ENCODE data around the gene CDKAL1.
"Not testable (repeated sequence)": the region's sequence is repeated elsewhere in the genome, so short reads cannot be mapped to it uniquely, and the experiment has no call there.

CDKAL1 gene

GRCh38 chr6:21213492-21213891 lies 679.2 kb downstream of the CDKAL1 start:
- no peak for DNase-seq (ENCODE audit: low spot score)

DNA sequence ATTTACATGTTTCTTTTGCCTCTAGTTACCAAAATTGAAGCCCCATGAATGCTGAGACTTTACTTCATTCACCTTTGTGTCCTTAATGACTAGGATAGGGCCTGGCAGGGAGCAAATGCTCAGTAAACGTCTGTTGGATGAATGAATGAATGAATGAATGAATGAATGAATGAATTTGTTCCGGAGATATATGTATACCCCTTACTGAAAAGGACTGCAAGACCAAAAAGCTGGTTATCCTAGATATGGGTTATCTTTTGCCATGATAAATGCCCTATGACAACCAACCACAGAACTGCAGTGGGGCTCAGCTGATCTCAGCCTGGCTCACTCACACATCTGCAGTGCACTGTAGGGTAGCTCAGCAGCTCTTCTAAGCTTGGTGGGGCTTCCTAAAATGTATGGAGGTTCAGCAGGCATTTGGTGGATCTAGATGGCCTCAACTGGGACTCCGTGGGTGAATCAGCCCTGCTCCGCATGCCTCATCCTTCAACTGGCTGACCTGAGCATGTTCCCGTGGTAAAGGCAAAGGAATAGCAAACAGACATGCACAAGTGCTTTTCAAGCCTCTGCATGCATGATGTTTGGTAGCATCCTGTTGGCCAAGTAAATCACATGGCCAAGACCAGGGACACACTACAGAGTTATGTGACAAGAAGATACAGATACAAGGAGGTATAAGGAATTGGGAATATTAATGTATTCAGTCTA lies 680.6 kb downstream of the CDKAL1 start:
- DNase-seq (ENCODE audit: low spot score) = no peak

DNA sequence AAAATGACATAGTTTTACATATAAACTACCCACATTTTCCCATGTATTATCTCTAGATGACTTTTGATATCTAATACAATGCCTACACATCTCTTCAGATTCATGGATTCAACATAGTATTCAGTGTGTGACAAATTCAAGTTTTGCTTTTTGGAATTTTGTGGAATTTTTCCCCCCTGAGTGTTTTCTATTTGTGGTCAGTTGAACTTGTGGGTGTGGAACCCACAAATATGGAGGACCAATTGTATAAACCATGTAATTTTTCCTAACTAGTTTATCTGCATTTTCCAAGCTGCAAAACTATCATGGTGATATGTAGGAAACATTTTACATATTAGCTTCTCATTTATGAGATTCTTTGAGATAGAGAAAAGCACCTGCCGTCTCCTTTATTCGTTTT lies 685.0 kb downstream of the CDKAL1 start:
- no peak for DNase-seq (ENCODE audit: low spot score)

DNA sequence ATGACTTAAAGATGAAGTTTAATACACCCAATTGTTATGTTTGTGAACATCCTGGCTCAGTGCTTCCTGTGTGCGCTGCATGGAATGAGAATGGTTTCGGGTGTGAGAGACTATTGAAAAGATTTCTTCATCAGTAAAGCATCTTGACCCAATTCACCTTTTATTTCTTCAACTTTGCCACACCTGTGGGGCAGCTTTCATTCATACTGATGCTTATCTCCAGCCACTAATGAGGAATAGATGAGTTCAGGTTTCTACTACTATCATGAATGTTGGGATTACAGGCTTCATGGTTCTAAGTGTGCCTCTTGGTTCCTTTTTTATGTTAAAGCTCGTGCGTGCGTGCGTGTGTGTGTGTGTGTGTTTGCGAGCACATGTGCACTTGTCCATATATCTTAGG lies 685.6 kb downstream of the CDKAL1 start:
- no peak for DNase-seq (ENCODE audit: low spot score)

DNA sequence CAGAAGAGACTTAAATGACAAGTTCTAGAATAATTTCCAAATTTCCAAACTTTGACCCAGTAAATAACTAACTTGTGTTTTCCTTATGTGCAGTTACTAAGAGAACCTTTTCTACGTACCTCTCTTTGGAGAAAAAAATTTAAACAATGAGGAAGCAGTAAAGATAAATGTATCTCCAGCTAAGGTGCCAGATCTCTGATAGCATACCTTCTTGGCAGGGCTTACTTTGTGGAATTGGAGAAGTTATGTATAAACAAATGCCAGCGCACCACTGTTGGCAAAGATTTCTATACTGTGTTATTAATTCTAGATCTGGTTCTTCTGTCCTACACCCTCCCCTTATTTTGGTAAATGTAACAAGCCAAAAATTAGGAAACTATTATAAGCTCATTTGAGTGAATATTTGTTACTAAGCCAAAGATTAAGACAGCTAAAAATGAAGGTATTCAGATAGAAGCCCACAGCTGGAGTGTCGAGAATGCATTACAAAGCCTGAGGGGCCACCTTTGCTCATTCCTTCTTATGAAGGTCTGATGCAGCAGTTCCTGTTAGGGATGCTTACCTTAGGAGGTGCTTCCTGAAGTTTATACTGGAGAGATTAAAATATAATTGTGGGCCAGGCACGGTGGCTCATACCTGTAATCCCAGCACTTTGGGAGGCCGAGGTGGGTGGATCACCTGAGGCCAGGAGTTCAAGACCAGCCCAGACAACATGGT lies 686.2 kb downstream of the CDKAL1 start:
- DNase-seq (ENCODE audit: low spot score) = no peak

DNA sequence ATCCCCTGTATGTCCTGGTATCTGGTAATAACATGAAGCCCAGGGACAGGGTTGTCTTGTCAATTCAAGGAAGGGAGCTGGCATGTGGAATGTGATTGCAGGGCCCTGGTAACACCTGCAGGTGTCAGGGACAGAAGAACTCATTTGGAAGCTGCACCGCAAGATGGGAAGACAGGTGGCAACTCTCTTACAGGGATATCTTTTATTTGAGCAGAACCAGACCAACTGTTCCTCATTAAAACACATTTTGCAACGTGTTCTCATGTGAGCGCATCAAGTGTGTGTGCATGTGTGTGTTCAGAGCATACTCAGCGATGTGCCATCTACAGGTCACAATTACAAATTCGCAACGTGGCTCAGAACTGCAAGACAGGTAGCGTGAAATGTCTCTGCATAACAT lies 688.4 kb downstream of the CDKAL1 start:
- DNase-seq (ENCODE audit: low spot score) = no peak

- no peak for DNase-seq (ENCODE audit: low spot score)
Observed at GRCh38 chr6:21225912-21226311, 691.7 kb downstream of the CDKAL1 start.

DNA sequence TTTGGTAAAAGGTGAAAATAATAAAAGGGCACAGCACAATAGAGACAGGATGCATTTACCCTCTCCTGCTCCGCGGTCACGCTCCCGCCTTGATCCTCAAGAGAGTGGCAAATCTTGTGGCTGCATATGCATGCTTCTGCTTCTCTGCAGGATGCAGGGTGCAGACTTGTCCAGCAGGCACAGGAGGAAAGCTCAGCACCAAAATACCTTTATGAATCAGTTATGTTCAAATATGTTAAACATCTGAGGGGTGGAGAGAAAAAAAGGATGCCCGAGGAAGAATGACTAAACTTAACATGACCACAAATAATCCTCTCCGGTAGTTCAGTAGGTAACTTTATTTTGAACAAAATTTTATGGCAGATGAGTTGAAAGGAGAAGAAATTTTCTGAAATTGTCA lies 693.2 kb downstream of the CDKAL1 start:
- no peak for DNase-seq (ENCODE audit: low spot score)

- DNase-seq (ENCODE audit: low spot score) = no peak
Observed at GRCh38 chr6:21228411-21228810, 694.2 kb downstream of the CDKAL1 start.

- no peak for DNase-seq (ENCODE audit: low spot score)
Observed at GRCh38 chr6:21228876-21229460, 694.7 kb downstream of the CDKAL1 start.

DNA sequence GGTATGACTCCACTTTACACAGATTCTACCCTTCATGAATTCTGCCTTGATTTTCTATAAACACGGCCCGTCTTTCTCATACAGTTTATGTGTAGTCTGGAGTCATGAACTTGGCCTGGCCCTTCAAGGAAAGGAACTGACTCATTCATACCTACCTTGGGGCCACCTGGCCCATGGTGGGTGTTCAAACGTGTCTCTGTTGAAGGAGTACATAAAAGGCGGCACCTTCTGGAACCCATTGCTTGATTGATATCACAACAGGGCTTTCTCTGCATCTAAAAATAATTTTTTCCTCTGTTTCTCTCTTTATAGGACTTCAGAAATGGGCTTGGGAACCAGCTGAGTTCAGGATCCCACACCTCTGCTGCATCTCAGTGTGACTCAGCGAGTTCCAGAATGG lies 696.3 kb downstream of the CDKAL1 start:
- no peak for DNase-seq (ENCODE audit: low spot score)

- no peak for DNase-seq (ENCODE audit: low spot score)
Observed at GRCh38 chr6:21235162-21235561, 700.9 kb downstream of the CDKAL1 start.

DNA sequence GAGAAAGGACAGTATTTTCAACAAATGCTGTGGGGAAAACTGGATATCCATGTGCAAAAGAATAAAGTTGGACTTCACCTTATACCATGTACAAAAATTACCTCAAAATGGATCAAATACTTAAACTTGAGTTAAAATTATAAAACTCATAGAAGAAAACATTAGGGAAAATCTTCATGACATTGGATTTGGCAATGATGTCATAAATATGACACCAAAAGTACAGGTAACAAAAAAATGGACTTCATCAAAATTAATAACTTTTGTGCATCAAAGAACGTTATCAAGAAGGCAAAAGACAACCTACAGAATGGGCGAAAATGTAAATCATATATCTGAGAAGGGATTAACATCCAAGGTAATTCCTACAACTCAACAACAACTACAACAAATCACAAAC lies 704.0 kb downstream of the CDKAL1 start:
- DNase-seq (ENCODE audit: low spot score) = no peak

DNA sequence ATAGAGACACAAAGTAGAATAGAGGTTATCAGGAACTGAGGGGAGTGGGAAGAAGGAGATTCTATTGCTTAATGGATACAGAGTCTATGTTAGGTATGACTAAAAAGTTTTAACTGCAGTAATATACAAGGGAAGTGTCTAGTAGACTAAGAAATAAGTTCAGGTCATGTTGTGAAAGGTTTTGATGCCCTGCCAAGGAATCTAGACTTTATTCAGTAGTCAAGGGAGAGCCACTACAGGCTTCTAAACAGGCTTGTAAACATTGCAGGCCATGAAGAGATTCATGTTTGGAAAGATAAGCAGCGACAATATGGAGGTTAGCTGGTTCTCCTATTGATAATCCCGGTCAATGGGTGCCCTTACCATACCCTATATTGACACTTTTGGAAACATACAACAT lies 706.5 kb downstream of the CDKAL1 start:
- DNase-seq (ENCODE audit: low spot score) = no peak

DNA sequence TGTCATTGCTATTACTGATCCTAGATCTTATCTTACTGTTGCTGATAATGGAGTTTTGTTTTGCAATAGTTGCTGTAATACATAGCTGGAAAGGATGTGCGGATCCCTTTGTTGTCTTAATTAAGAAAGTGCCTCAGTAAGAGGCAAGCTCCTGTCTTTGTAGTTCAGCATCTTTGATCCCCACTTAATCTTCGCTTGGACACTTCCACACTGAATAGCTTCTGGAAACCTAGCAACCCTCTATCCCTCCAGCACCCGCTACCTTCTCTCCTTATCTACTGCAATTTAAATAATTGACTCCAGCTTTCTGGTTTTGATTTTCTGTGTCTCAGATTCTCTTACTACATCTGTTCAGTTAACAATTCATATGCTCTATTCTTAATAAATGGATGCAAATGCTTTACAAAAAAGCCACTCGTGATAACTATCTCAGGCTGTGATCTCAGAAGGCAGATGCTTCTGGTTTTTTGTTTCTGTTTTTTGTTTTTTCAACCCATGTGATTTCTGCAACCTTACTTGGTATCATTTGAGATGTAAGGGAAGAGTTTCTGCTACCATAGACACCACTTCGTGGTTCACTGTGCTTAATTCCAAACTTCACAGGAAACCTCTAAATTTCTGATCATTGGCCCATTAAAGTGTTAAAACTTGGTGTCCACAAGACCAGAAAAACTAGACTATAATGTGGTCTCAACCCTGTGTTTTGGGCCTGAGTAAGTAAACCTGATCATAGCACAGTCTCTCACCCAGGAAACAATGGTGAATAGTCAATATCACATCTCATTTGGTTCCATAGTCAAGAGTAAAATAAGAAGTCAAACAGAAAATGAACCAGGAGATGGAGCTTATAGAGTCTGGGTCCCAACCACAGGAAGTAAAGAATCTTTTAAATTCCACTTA lies 707.2 kb downstream of the CDKAL1 start:
- DNase-seq (ENCODE audit: low spot score) = no peak

GRCh38 chr6:21244897-21245470 lies 710.7 kb downstream of the CDKAL1 start:
- DNase-seq (ENCODE audit: low spot score) = no peak

- DNase-seq (ENCODE audit: low spot score) = no peak
Observed at GRCh38 chr6:21245488-21245887, 711.2 kb downstream of the CDKAL1 start.

DNA sequence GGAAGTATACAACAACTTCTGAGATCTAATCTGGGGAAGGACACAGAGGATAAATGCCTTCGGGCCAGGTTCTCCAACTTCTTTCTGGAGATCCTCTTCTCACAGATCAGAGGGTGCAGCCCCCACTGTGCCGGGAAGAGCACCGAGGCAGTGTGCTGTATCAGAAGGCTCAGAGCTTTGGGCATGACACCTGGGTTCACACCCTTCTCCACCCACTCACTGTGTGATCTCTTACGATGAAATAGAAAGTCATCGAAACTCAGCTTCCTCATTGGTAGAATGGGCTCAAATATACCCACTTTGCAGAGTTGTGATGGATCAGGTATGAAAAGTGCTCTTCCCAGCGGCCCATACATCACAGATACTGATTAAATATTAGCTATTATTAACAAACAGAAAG lies 711.8 kb downstream of the CDKAL1 start:
- DNase-seq (ENCODE audit: low spot score) = no peak

DNA sequence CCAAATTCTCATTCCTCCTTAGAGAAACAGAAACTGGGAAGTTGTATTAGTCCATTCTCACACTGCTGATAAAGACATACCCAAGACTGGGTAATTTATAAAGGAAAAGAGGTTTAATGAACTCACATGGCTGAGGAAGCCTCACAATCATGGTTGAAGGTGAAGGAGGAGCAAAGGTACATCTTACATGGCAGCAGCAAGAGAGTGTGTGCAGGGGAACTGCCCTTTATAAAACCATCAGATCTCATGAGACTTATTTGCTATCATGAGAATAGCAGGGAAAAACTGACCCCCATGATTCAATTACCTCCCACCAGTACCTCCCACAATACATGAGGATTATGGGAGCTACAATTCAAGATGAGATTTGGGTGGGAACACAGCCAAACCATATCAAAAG lies 720.2 kb downstream of the CDKAL1 start:
- DNase-seq (ENCODE audit: low spot score) = not testable (repeated sequence)

- DNase-seq (ENCODE audit: low spot score) = no peak
Observed at GRCh38 chr6:21256197-21256596, 721.9 kb downstream of the CDKAL1 start.

DNA sequence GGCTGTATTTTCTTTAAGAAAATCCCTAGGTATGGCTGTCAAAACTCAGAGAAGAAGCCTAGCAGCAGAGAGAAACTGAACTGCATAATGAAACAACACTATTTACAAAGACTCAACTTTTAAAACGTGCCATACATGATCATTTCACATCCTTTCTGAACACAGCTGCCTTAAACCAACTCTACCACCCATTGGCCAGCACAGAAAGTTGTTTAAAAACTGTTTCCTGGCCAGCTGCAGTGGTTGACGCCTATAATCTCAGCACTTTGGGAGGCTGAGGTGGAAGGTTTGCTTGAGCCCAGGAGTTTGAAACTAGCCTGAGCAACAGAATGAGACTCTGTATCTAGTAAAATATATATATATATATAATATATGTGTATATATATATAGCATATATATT lies 722.9 kb downstream of the CDKAL1 start:
- no peak for DNase-seq (ENCODE audit: low spot score)

DNA sequence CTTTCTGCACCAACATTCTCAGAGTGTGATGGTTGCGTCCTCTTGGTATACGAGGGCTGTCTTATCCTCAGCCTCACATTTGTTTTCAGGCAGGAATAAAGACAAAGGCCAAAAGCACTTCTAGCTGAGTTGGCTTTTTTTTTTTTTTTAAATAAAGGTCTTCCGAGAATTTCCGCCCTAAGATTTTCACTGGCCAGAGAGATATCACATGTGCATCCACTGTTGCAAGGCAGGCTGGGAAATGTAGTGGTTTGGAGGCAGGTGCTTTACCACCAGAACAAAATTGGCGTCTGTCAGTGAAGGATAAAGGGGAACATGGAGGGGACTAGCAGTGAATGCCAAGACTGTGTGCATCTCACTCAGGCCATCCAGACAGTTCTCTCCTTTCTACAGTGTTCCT lies 724.4 kb downstream of the CDKAL1 start:
- no peak for DNase-seq (ENCODE audit: low spot score)
